ENCODE data around the gene MLLT10.

MLLT10 gene

DNA sequence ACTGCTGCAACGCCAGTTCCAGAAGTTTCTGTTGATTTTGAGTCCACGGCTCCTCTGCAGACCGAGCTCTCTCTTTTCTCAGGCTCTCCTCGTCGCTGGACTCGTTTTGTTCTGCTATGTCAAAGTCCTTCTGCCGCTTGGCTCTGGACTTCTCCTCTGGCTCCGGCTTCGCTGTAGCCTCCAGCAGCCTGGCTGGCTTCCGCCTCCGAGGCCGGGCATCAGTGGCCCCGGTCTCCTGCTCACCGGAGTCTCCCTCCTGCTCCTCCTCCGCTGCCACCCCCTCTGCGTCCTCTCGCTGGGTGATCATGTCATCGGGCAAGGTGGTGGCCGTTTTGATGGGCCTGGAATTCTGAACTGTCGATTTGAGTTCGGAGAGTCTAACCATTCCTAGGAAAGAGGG, 225.2 kb downstream of the MLLT10 start:
- no peak for DNase-seq (ENCODE audit: low read depth in 2 of 2, low spot score in 1 of 2)

DNA sequence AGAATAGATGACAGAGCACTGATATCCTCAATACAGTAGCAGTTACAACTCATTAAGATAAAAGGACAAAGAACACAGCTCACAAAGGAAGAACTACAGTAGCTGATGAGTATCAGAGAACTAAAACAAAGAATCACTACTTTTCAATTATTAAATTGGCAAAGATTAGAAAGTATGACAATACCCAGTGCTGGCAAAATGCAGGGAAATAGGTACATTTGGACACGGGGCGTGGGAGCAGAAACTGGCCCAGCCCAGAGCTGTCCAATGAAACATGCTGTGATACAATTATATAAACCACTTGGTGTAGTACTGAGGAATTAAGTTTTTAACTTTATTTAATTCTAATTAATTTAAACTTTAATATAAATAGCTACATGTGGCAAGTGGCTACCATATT, 226.3 kb downstream of the MLLT10 start:
- no peak for DNase-seq (ENCODE audit: low read depth in 2 of 2, low spot score in 1 of 2)

DNA sequence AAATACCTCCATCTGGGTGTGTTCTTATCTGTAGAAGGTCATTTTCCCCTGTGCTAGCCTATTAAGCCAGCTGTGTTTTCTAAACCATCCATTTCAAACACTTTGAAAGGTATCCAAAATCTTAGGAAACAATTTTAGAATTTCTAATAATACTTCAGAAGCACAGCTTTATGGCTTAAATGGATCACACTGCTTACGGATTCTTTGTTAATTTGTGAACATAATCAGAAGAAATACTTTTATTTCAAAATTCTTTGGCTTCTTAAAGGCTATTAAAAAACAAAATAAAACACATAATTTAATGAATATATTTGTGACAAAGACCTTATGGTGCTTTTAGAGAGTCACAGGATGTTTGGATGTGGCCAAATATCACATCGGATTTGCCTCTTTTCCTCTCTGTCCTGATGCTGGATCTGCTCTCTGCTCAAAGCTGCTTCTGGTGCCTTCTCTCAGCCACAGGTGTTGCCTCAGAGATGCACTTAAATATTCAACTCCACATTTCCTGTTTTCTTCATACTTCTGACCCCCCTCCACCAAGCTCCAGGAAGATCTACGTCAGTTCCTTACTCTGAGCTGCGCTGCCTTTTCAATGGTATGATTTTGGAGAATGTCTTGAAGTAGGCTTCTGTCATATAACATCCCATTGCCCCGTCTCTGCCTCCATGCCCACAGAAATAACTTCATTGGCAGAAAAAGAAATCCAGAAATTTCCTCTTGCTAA, 230.6 kb downstream of the MLLT10 start:
- DNase-seq (ENCODE audit: low read depth in 2 of 2, low spot score in 1 of 2): no peak

DNA sequence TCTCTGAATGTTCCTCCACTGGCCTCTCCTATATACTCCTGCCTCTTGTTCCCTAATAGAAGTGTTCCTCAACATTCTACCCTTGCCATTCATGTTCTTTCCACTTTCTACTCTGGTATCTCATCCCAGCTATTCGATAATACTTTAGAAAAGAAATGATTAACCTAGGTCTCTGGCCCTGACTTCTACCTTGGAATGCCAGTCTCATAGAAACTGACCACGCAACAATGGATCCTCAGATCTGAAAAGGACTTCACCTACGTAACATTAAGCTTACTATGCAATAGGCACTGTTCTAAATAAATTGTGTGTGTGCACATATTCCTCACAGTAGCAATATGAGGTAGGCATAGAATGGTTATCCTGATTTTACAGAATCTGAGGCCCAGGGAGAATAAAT, 235.0 kb downstream of the MLLT10 start:
- no peak for DNase-seq (ENCODE audit: low read depth in 2 of 2, low spot score in 1 of 2)

DNA sequence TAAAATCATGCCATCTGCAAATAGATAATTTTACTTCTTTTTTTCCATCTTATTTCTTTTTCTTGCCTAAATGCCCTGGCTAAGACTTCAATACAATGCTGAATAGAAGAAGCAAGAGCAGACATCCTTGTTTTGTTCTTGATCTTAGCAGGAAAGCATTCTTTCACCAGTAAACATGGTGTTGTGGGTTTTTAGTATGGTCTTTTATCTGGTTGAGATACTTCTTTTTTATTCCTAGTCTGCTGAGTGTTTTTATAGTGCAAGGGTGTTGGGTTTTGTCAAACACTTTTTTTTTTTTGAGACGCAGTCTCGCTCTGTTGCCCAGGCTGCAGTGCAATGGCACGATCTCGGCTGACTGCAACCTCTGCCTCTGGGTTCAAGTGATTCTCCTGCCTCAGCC, 237.2 kb downstream of the MLLT10 start:
- DNase-seq (ENCODE audit: low read depth in 2 of 2, low spot score in 1 of 2): no peak

DNA sequence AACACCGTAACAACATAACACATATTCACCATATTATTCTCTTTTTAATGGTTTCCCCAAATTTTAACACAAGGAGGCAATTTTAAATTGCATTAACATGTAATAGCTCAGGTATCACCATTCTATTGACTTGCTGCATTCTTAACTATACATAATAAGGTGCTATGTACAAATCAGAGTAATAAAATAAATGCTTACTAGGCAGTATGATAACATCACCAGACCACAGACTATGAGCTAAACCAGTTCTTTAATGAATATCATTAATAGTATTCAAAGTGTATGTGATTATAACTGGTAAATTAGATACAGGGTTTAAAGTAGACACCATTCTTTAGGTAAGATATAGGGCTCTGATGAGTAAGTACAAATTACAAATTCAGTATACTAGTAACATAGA, 242.9 kb downstream of the MLLT10 start:
- no peak for DNase-seq (ENCODE audit: low read depth in 2 of 2, low spot score in 1 of 2)

DNA sequence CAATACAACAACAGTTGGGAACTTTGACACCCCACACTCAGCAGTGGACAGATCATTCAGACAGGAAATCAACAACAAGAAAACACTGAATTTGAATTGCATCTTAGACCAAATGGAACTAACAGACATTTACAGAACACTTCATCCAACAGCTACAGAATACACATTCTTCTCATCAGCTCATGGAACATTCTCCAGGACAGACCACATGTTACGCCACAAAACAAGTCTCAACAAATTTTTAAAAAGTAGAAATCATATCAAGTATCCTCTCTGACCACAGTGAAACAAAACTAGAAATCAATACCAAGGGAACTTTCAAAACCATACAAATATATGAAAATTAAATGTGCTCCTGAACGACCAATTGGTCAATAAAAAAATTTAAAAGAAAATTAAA, 257.2 kb downstream of the MLLT10 start:
- DNase-seq (ENCODE audit: low read depth in 2 of 2, low spot score in 1 of 2): no peak

All from stimulated activated CD8-positive, alpha-beta memory T cell treated with anti-CD3 and anti-CD28 coated beads, Interleukin-4, amount 100 ng/mL, for 4 hours (primary cell).